ENCODE data around the gene SUN5.
"Not testable (repeated sequence)": the region's sequence is repeated elsewhere in the genome, so short reads cannot be mapped to it uniquely, and the experiment has no call there.

SUN5 gene

GRCh38 chr20:32965115-32965514 lies 39.1 kb downstream of the SUN5 start:
- DNase-seq (ENCODE audit: low spot score) = no peak

DNA sequence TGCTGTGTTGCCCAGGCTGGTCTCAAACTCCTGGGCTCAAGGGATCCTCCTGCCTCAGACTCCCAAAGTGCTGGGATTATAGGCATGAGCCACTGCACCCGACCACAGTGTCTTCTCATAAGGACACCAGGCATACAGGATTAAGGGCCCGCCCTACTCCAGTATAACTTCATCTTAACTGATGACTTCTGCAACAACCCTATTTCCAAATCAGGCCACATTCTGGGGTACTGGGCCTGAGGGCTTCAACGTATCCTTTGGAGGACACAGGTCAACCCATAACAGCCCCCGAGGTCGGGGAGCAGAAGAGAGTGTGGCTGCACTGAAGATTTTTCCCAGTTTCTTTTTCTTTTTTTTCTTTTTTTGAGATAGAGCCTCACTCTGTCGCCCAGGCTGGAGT lies 39.7 kb downstream of the SUN5 start:
- no peak for DNase-seq (ENCODE audit: low spot score)

- DNase-seq (ENCODE audit: low spot score) = peak; percentile 4
Observed at GRCh38 chr20:32963176-32963575, 41.1 kb downstream of the SUN5 start.

GRCh38 chr20:32962646-32963045 lies 41.6 kb downstream of the SUN5 start:
- not testable (repeated sequence) for DNase-seq (ENCODE audit: low spot score)

GRCh38 chr20:32962053-32962452 lies 42.2 kb downstream of the SUN5 start:
- peak; percentile 6 for DNase-seq (ENCODE audit: low spot score)

DNA sequence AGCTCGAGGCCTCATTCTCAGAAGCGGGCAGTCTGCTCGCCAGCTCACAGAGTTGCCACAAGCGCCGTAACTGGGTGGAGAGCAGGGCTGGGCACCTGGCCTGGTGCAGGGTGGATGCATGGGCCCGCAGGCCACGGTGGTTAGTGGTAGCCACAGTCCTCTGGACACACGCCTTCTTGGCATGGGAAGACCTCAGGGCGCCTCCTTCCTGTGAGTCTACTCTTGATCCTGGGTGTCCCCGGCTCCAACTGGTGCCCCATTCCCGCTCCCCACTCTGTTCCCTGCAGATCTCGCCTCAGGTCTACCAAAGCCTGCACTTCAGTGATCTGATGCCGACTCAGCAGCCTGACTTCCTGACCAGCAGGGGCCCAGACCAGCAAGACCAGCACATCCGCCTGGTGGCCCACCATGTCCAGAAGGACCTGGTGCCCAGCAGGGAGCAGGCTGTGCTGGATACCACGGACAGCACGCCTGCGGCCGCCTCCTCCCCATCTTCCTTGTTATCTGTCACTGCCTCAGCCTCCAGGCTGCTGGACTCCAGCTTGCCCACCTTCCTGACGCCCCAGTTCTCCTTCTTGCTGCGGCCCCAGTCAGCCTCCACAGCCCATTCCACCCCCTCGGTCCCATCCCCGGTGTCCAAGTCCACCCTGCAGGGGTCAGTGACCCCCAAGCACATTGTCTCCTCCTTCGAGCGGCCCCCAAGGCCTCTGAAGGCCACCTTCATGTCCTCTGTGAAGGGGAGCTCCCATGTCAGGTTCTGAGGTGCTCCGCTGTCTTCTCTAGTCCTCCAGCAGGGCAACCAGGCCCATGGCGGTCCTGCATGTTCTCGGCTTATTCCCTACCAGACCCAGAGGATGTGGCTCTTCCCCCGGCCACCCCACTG lies 43.1 kb downstream of the SUN5 start:
- peak; percentile 5 for DNase-seq (ENCODE audit: low spot score)

GRCh38 chr20:32960222-32960518 lies 44.1 kb downstream of the SUN5 start:
- no peak for DNase-seq (ENCODE audit: low spot score)

DNA sequence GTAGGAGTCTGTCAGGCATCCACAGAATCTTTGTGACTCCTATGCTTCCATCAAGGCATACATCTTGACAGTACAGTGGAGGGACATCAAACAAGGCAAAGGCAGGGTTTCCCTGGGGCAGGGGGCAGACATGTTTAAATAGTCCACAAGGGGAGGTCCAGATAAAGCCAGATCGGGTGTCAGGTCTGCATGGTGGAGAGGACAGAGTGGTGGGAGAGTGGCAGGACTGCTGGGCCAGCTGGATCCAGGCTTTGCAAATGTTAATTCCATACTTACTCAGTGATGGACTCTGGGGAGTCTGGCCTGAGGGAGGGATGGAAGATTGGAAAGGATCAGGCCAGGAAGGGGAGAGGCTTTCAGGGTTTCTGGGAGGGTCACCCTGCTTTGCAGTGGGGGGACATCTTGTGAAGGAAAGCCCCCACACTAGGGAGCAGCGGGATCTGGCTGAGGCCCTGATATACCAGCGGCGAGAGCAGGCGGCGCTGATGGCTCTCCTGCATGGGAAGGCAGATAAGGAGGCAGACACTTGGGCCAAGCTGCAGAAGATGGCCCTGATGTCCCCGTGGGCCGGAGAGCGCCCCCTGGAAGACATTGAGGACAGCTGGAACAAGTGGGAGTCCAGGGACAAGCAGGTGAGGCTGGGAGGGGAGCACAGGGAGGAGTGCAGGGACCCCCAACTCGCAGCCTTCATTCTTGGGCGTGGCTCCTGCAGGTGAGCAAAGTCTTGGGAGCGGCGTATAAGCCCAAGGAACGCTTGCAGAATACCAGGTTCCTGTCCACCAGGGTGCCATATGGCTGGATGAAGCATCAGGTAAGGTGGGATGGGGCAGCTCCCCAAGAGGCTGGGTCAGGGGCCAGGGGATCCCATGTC lies 44.6 kb downstream of the SUN5 start:
- DNase-seq (ENCODE audit: low spot score) = peak; percentile 6

DNA sequence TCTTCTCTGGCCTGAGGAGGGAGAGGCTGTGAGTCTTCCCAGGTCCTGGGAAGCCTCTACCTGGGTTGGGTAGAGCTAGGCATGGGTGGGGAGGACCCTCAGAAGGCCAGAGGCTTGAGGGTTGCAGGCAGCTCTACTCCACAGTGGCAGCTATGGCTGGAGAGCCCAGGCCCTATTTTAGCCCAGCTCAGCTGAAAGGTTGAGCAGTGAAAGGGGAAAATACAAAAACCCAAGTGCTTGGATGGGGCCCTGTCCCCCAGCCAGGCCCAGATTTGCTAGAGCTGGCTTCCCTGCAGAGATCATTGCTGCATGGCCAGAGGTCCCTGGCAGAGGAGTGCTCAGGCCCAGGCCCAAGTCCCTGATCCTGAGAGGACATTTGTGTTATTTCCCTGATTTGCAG lies 45.7 kb downstream of the SUN5 start:
- peak; percentile 3 for DNase-seq (ENCODE audit: low spot score)

DNA sequence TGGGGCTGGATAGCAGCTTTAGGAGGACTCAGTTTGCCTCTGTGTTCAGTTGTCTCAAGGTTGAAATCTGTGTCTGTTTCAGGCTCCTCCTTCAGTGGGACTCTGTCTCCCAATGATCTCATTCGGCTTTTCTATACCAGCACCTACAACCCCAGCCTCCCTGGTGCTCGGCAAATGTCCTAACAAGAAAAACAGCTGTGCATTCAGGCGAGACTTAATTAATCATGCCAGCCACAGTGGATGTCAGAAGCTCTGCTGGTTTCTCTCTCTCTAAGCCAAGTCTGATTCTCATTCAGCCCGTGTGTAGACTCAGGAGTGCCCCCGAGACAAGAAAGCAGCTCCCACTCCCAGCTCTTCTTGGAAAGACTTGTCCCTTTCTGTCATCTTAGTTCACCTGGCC lies 46.8 kb downstream of the SUN5 start:
- DNase-seq (ENCODE audit: low spot score) = no peak

GRCh38 chr20:32950539-32950938 lies 53.7 kb downstream of the SUN5 start:
- not testable (repeated sequence) for DNase-seq (ENCODE audit: low spot score)

GRCh38 chr20:32946629-32947028 lies 57.6 kb downstream of the SUN5 start:
- DNase-seq (ENCODE audit: low spot score) = no peak

DNA sequence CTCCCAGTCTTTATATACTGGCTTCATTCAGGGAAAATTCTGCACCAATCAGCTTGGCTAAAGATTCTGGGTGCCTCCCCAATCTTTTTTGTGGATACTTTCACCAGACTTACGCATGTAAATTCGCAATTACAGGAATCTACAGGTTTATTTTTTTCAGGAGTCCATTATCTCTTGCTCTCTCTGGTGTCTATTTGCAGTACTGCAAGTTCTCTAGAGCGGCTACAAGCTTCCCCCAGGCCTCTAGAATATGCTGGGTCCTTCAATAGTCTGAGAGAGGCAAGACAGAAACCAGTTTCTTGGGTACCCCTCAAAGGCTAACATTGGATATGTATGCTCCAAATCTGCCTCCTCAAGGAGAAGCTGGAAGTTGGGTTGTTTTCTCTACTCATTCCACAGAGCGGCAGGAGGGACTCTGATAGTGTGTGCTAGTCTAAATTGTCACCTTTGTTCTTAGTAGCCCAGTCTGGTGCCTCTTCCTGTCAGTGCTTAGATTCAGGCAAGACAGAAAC lies 58.5 kb downstream of the SUN5 start:
- DNase-seq (ENCODE audit: low spot score) = peak; percentile 50

DNA sequence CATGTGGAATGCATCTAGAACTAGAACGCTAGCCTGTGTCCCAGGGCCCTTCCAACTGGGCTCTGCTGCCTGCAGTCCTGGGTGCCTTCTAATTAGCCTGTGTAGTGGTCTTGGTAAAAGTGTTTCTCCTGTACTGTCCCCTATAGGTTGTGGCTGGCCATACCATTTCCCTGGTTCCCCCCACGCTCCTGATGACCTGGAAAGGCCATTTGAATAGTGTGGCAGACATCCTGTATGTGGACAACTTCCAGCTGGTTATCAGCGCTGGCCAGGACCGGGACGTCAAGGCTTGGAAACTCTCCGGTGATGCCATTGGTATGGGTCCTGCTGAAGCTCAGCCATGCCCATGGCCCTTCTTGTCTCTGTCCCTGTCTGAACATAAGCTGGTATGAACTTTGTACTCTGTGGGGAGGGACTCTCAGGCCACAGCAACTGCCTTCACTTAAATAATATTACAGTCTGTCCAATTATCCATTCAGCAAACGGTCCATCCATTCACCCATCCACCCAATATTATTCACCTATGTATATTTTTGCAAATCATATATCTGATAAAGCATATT lies 60.7 kb downstream of the SUN5 start:
- no peak for DNase-seq (ENCODE audit: low spot score)

GRCh38 chr20:32941155-32941885 lies 62.9 kb downstream of the SUN5 start:
- no peak for DNase-seq (ENCODE audit: low spot score)

DNA sequence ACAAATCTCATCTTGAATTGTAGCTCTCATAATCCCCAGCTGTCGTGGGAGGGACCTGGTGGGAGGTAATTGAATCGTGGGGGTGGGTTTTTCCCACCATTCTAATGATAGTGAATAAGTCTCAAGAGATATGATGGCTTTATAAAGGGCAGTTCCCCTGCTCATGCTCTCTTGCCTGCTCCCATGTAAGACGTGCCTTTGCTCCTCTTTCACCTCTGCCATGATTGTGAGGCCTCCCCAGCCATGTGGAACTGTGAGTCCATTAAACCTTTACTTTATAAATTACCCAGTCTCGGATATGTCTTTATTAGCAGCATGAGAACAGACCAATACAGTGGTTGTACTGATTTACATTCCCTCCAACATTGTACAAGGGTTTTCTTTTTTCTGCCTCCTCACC lies 69.7 kb downstream of the SUN5 start:
- DNase-seq (ENCODE audit: low spot score) = no peak
